ENCODE measurements around the gene AUTS2.
"Not testable (repeated sequence)": the region's sequence is repeated elsewhere in the genome, so short reads cannot be mapped to it uniquely, and the experiment has no call there.

Gene AUTS2

DNA sequence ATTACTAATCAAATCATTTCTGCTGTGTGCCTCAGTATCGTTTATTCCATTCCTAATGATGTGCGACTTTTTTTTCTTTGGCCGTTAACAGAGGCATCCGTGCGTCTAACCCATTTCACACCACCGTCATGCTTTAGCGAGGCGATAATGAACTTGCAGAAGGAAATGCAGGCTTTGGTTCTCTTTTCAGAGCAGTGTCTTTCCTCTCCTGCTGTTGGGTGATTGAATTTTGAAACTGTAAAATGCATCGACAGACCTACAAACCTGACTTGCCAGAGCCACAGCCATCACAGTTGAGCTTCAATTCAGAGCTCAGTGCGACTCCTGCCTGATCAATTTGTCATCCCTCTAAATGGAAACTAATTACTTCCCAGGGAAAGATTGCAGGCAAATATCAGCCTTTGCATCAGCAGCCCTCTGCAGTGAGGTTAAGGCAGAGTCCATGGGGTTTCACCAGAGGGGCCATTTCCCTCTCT is 1047.6 kb downstream of the AUTS2 start:
- H3K4me3 ChIP-seq (ENCODE audit: low read depth in 1 of 2, low read length in 1 of 2): no peak overlapping the region
- no peaks in the 10 kb centered on the region for H3K9me3 ChIP-seq
- no peak overlapping the region for H3K27ac ChIP-seq
- H3K36me3 ChIP-seq: no peaks in the 10 kb centered on the region
- H3K27me3 ChIP-seq: no peaks in the 10 kb centered on the region
- TF ChIP-seq CTCF (IDR thresholded peaks at IDR 0.05): no peak
- H3K4me1 ChIP-seq (ENCODE audit: control insufficient read depth in 1 of 2, insufficient read depth in 1 of 2, low read depth in 1 of 2, low read length in 1 of 2): no peaks in the 10 kb centered on the region

DNA sequence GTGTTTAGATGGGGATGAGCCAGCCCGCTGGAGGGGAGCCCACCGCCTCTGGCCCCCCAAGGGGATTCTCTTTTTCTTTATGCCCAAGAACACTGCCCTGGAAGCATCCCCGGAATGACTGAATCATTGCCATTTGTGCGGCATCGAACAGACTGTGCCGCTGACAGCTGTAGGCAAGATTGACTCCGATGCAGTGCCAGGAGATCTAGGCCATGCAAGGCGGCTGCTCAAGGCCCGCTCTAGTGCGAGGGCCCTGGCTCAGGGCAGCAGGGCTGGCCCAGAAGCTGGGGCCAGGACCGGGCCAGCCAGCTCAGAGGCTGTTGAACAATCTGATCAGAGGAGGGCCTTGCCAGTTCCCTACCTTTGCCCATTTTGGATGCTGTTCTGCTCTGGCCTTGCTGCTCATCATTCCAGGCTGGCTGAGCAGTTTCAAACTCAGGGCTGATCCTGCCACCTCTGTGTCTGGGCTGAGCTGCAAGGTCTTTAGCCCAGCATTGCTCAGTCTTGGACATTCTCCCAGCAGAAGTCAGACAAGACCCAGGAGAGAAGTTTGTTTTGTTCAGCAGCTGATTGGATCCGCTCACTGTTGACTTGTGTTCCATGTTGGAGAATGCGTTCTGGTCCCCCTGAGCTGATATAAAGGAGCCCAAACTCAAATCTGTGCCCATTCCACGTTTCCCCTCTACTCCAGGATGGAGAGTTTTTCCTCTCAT is 1048.4 kb downstream of the AUTS2 start:
- no peaks in the 10 kb centered on the region for H3K9me3 ChIP-seq
- H3K27me3 ChIP-seq: no peaks in the 10 kb centered on the region
- no peaks in the 10 kb centered on the region for H3K4me1 ChIP-seq (ENCODE audit: control insufficient read depth in 1 of 2, insufficient read depth in 1 of 2, low read depth in 1 of 2, low read length in 1 of 2)
- no peak for TF ChIP-seq CTCF (IDR thresholded peaks at IDR 0.05)
- no peak overlapping the region for H3K27ac ChIP-seq
- H3K4me3 ChIP-seq (ENCODE audit: low read depth in 1 of 2, low read length in 1 of 2): no peak overlapping the region
- no peaks in the 10 kb centered on the region for H3K36me3 ChIP-seq

GRCh38 chr7:70647801-70648498 is 1049.7 kb downstream of the AUTS2 start:
- no peaks in the 10 kb centered on the region for H3K9me3 ChIP-seq
- H3K36me3 ChIP-seq: no peaks in the 10 kb centered on the region
- TF ChIP-seq CTCF (IDR thresholded peaks at IDR 0.05): no peak
- no peak overlapping the region for H3K4me3 ChIP-seq (ENCODE audit: low read depth in 1 of 2, low read length in 1 of 2)
- H3K27ac ChIP-seq: no peak overlapping the region
- H3K4me1 ChIP-seq (ENCODE audit: control insufficient read depth in 1 of 2, insufficient read depth in 1 of 2, low read depth in 1 of 2, low read length in 1 of 2): no peaks in the 10 kb centered on the region
- no peaks in the 10 kb centered on the region for H3K27me3 ChIP-seq

DNA sequence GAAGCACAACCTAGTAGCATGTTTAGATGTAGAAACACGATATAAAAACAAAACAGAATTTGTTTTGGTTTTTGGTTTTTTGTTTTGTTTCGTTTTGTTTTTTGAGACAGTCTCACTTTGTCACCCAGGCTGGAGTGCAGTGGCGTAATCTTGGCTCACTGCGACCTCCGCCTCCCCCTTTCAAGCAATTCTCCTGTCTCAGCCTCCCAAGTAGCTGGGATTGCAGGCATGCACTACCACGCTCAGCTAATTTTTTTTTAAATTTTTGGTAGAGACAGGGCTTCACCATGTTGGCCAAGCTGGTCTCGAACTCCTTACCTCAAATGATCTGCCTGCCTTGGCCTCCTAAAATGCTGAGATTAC is 1050.2 kb downstream of the AUTS2 start:
- not testable (repeated sequence) for H3K4me3 ChIP-seq (ENCODE audit: low read depth in 1 of 2, low read length in 1 of 2); H3K27ac ChIP-seq; H3K27me3 ChIP-seq; H3K4me1 ChIP-seq (ENCODE audit: control insufficient read depth in 1 of 2, insufficient read depth in 1 of 2, low read depth in 1 of 2, low read length in 1 of 2); H3K36me3 ChIP-seq; H3K9me3 ChIP-seq

GRCh38 chr7:70649323-70649722 is 1051.0 kb downstream of the AUTS2 start:
- Histone ChIP-seq H3K4me1 (ENCODE audit: control insufficient read depth in 1 of 2, insufficient read depth in 1 of 2, low read depth in 1 of 2, low read length in 1 of 2) (no peaks in the 10 kb centered on the region), H3K4me3 (ENCODE audit: low read depth in 1 of 2, low read length in 1 of 2) (no peak overlapping the region), H3K27ac (no peak overlapping the region)

More at GRCh38 chr7:70649323-70649722, 1051.0 kb downstream of the AUTS2 start:
- H3K27me3 ChIP-seq: no peaks in the 10 kb centered on the region
- TF ChIP-seq CTCF (IDR thresholded peaks at IDR 0.05): no peak
- no peaks in the 10 kb centered on the region for H3K36me3 ChIP-seq
- no peaks in the 10 kb centered on the region for H3K9me3 ChIP-seq

Data from neutrophil (primary cell).